Fibroblast of the conjunctiva (primary cell): ENCODE data around the gene POLDIP2.

Experiments used
- DNase-seq: peaks from one replicate; pipeline ENCODE4 v3.0.0-alpha.2; 2010; ENCODE audit warnings: low read depth

Gene POLDIP2

DNA sequence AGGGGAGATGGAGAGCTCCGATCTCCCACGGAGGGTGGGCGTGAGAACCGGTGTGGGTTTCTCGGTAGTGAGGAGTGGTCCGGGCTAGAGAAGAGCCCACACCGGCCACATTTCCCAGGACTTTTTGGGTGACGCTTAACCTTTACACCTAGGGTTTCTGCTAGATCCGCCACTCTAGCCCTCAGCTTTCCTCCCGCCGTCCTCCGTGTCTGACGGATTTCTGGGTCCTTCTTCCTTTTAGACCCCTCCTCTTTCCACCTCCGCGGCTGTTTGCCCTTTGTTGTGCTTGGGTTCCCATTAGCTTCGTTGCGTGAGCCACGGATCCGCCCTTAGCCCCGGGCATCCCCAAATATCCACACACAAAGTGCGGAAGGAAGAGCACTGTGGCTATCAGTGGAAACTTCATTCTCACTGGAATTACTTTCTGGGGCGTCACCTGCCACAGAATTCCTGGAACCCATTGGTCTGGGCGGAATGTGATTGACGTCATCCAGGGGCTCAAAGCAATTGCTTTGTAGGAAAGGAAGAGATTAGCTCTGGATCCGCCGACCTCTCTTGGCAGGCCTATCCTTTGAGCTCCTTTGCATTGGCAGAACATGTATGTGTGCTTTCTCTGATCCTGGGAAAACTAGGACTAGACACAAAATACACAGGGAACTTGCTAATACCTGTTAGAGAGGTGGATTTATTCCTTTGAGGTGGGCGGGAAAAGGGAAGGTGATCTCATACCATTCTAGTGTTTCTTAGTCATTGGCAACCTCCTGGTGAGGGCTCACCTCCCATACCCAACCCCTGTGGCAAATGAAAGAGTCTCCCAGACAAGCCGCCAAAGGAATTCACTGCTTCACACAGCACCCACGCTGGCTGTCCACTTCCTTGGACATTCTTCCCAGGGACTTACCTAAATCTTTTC lies 21.1 kb downstream of the POLDIP2 start:
- peak; percentile 14 for DNase-seq

DNA sequence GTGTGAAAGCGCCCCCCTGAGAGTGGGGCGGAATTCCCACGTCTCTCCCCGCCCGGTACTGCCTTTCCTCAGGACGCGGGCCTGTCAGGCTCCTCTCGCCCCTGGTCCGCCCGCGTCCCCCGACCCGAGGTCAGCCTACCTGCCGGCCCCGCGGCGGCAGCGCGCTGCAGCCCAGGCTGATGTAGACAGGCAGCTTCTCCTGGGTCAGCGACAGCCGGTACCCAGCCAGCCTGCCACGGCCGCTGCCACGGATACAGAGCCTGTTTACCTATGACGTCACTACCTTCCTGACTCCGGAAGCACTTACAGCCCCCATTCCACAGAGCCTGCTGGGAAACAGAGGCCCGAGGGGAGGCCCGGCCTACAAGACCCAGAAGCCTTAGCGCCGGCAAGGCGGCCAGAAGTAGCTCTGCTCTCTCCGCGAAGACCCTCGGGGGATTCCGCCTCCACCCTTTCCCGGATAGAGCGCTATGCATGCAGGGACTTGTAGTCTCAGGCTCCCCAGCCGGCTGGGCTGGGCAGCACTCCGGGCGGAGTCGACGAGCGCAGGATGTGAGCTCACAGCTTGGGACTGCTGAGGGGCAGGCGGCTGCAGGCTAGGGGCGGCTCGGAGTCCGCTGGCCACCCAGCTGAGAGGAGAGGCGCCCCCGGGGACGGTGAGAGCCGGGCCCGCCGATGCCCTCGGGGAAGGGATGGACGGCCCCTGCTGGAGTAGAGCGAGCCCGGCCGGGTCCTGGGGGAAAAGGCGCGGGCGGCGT lies 21.9 kb downstream of the POLDIP2 start, which contains the start of the genes IFT20 and TNFAIP1:
Gene IFT20, minus strand, starts transcription at position 272 of the 758 bp plus-strand sequence. CDS start 3,487 bp downstream, outside the sequence.
Gene TNFAIP1, plus strand, starts transcription at position 561 of the 758 bp plus-strand sequence. CDS start 3,761 bp downstream, outside the sequence.
- peak; percentile 100 for DNase-seq

DNA sequence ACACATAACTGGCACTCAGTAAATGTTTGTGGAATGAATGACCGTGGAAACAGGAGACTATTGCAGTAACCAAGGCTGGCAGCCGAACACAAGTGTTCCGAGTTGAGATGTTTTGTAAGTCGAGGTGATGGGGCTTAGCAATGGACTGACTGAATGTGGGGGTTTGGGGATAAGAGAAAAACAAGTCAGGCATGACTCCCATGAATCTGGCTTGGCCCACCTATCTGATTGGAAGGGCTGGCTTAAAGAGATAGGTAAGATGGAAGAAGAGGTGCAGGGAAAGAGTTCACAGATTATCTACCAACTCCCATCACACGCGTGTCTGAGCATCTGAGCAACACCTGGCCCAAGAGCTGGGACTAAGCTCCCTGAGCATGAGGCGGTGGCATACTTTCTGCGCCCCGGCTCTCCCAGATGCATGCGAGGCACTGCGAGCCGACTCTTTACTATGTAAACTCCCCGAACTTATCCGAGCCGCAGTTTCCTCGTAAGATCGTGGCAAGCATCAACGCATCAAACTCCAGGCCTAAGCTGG lies 22.6 kb downstream of the POLDIP2 start:
- peak; percentile 14 for DNase-seq

- DNase-seq, result no peak
Observed at GRCh38 chr17:28334171-28334570, 23.2 kb downstream of the POLDIP2 start.

DNA sequence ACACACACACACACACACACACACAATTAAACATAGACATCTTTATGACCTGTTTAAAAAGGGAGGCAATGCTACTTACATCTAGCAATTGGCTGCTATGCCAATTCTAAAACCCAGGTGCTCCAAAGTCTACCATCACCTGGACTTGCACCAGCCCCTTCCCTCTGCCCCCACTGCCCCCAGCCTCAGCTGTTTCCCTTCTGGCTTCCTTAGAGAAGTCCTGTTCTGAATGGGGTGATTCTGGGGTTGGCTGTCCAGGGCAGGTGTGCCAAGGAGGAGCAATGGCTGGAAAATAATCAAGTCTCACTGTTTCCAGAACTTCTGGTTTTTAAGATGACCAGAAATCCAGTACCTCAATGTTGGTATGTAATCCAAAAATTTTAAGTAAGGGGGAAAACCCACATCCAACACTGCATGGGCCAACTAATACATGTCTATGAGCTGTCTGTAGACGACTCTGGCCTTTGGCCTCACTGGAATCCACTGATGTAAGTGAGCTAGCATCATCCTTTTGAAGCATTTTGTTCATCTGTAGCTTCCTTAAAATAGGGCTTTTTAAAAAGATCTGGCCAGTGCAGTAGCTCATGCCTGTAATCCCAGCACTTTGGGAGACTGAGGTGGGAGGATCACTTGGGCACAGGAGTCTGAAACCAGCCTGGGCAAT lies 24.1 kb downstream of the POLDIP2 start:
- no peak for DNase-seq

DNA sequence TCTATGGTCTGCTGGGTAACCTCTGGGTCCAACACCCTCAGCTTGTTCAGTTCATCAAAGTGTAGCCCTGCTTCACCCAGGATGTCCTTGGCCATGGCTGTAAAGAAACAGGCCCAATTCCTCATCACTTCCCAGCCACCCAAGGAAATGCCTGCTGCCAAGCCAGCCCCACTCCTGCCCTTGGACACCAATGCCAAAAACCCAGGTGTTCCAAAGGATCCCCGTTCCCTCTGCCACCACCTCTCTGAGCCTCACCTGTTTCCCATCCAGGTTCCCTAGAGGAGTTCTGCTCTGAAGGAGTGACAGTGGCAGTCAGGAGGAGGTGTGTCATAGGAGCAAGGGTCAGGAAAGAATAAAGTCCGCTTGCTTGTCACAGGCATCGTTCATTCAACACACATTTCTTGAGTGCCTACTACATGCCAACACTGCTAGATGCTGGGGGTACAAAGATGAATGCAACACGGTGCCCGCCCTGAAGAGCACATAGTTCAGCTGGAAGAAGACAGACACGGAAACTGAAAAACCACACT lies 25.4 kb downstream of the POLDIP2 start:
- DNase-seq, result no peak

DNA sequence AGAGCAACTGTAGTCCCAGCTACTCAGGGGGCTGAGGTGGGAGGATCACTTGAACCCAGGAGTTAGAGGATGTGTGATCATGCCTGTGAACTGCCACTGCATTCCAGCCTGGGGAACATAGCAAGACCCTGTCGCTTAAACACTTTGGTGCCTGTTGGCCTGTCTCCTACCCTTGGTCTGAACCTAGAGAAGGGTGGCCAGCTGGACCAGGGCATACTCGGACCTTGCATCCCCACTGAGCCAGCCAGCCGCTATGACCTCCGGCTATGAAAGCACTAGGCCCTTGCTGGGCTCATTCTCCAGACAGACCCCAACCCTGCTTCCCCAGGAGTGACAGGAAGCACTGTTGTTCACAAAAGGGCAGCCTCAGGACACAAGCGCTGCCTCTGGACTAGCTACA lies 26.7 kb downstream of the POLDIP2 start:
- no peak for DNase-seq

DNA sequence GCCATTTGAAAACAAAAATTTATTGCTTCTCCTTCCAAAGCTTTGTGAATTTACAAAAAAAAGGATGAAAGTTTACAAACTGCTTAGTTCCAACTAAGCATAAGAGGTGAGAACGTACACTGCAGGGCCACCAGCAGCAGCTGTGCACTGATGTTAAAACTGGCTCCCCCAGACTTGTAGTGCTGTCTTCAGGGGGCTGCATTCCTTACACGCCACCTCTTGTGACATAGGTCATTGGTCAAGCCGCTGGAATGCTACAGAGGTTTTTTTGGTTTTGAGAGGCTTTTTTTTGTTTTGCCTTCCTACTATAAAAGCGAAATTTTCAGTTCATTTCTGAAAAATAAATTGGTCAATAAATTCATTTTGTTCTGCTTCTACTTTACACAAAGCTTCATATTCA lies 29.0 kb downstream of the POLDIP2 start:
- no peak for DNase-seq

GRCh38 chr17:28327709-28328108 lies 29.6 kb downstream of the POLDIP2 start:
- peak; percentile 14 for DNase-seq

DNA sequence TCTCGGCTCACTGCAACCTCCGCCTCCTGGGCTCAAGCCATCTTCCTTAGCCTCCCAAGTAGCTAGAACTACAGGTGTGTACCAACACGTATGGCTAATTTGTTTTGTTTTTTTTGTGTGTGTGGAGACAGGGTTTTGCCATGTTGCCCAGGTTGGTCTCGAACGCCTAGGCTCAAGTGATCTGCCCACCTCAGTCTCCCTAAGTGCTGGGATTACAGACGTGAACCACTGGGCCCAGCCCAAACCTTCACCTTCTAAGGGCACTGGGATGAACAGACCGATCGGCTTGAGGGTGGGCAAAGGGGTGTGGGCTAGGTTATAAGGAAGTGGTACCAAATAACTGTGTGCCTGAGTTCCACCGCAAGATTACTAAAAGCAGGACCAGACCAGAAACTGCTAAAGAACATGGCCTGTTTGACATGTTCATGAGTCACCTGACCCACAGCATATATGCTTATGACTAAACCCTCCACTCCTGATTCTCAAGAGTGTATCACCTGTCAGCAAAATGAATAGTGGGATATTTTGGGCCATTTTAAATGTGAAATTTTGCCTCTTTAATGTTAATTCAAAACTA lies 30.2 kb downstream of the POLDIP2 start:
- no peak for DNase-seq

GRCh38 chr17:28326114-28326513 lies 31.2 kb downstream of the POLDIP2 start:
- no peak for DNase-seq

GRCh38 chr17:28325211-28325610 lies 32.1 kb downstream of the POLDIP2 start:
- DNase-seq, result no peak

GRCh38 chr17:28324781-28325180 lies 32.5 kb downstream of the POLDIP2 start:
- no peak for DNase-seq

DNA sequence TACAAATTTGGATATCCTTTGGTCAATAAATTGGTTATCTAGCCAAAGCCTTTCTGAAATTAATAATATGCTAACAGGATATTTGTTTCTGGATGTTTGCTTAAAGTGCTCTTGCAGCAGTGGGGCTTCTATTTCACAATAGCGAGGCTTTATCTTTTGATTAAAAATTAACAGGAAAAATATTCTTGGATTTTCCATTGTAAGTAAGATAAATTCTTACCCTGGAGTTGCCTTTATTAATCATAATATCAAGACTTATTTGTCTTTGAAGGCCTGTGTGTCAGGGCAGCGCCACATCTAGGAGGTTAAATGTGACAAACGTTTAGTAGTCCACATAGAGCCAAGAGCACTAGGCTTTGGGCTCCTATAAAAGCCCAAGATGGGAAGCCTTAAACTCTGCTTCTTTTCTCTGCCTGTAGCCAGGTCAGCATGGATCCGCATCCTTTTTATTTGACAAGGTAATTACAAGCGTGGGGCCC lies 33.0 kb downstream of the POLDIP2 start:
- no peak for DNase-seq

DNA sequence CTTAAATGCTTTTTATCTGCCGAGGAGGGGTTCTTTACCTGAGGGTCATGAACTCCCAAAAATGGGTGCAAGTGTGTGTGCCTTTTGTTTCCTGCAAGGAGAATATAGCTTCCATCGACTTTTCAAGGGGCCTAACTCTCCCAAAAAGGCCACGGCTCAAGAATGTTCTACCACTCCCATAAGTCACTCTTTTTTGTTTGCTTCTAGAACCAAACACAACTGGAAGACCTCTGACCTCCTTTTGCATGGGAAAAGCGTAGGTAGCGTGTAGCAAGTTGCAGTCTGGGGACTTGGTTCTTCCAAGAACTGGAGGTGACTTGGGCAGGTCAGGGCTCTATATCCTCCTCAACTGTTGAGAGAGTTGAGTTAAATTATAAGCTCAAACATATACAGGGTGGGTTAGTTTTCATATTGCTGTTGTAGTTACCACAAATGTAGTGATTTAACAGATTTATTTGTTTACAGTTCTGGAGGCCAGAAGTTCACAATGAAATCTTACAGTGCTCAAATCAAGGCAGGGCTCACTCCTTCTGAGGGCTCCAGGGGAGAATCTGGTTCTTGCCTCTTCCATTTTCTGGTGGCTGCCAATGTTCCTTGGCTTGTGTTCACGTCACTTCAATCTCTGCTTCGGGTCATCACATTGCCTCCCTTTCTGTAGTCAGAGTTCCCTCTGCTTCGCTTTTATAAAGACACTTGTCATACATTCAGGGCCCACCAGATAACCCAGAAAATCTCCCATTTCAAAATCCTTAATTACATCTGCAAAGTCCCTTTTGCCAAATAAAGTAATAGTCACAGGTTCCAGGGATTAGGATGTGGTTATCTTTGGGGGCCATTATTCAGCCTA lies 36.9 kb downstream of the POLDIP2 start:
- DNase-seq, result no peak

- no peak for DNase-seq
Observed at GRCh38 chr17:28319598-28319935, 37.8 kb downstream of the POLDIP2 start.

DNA sequence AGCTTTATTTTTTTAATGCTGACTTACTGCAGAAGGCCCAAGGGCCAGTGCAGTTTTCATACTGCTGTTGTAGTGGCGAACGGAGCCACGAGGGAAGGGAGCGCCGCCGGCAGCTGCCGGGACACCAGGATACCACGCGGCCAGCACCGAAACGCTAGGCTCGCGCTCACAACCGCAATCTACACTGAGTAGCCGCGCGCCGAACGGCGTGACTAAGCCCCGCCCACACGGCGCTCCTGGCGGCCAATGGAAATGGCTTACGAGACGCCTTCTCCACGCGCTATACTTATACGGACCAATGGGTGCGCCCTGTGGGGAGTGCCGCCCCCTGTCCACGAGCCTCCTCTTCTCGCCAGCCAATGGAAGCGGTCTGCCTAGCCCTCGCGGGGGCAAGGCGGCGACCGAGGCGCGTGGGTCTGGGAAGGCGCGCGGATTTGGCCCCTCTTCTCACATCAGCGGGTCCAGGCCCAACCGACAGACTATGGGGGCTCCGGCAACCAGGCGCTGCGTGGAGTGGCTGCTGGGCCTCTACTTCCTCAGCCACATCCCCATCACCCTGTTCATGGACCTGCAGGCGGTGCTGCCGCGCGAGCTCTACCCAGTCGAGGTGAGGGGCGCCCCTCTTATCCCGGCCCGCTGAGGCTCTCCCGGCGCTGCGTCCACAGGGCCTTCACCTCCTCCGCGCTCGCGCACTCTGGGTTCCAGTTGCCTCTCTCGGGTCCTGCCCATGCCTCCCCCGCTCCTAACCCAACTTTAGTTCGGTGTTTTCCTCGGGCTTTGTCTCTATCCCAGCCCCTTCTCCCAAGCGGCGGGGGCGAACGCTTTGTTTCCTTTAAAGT lies 38.3 kb downstream of the POLDIP2 start, which contains the start of gene TMEM97:
Gene TMEM97, plus strand, starts transcription at position 442 of the 839 bp plus-strand sequence. Its CDS starts 40 bp downstream, at position 482.
- peak; percentile 94 for DNase-seq

- no peak for DNase-seq
Observed at GRCh38 chr17:28317966-28318758, 39.2 kb downstream of the POLDIP2 start.
